Measurements from ENCODE around the gene MFNG. TPM values are rescaled to one million over a fixed set of nuclear protein-coding genes. Genes with fewer than 3 reads are reported as not detected.

Gene MFNG
- total RNA-seq, 1 experiment from 2014 or later, result 3.3 TPM

DNA sequence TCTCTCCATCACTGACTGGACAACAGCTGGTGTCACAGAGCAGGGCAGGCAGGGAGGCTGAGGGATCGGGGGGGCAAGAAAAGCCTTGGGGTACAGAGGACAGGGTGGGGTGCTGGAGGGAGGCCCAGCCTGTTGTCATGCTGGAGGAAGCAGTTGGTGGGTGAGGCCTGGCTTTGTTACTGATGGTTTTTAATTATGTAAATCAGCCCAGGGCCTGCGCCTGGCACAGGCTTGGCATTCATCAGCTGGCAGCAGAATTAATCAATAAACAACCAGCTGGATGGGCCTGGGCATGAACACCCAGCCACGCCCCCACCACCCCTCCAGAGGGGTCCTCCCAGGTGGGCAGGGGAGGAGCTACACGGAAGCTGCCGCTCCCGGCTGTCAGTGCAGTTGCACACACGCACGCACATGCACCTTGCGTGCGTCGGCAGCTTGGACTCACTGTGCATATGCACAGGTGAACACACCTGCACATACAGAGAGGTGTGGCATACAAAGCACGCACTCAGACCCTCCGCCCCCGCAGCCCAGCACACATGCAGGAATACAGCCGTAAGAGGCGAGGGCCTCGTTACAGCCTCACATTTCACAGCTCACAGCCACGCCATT is 37.6 kb downstream of the MFNG start:
- Histone ChIP-seq H4K20me1 (ENCODE audit: control insufficient read depth, insufficient read depth, insufficient read length) (no peaks in the 10 kb centered on the region), H2AFZ (ENCODE audit: low read length) (no peak overlapping the region), H2BK15ac (ENCODE audit: low read depth, low read length) (no peak overlapping the region)

More for the DNA sequence above, 37.6 kb downstream of the MFNG start:
- H2BK20ac ChIP-seq (ENCODE audit: low read depth, low read length, poor library complexity, severe bottlenecking), result no peak overlapping the region
- no peaks in the 10 kb centered on the region for H3K27me3 ChIP-seq (ENCODE audit: insufficient read depth, low read length)
- DNase-seq, result no peak
- H3K18ac ChIP-seq (ENCODE audit: insufficient read length, low read depth, low read length), result no peak overlapping the region
- no peaks in the 10 kb centered on the region for H3K23me2 ChIP-seq (ENCODE audit: insufficient read length, low read depth, low read length, poor library complexity, severe bottlenecking)
- no peak overlapping the region for H4K91ac ChIP-seq (ENCODE audit: insufficient read length, low read depth, low read length)
- TF ChIP-seq, protein P1, sequence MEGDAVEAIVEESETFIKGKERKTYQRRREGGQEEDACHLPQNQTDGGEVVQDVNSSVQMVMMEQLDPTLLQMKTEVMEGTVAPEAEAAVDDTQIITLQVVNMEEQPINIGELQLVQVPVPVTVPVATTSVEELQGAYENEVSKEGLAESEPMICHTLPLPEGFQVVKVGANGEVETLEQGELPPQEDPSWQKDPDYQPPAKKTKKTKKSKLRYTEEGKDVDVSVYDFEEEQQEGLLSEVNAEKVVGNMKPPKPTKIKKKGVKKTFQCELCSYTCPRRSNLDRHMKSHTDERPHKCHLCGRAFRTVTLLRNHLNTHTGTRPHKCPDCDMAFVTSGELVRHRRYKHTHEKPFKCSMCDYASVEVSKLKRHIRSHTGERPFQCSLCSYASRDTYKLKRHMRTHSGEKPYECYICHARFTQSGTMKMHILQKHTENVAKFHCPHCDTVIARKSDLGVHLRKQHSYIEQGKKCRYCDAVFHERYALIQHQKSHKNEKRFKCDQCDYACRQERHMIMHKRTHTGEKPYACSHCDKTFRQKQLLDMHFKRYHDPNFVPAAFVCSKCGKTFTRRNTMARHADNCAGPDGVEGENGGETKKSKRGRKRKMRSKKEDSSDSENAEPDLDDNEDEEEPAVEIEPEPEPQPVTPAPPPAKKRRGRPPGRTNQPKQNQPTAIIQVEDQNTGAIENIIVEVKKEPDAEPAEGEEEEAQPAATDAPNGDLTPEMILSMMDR (conservative IDR thresholded peaks at IDR 0.05), result no peak
- no peak overlapping the region for H3K9ac ChIP-seq (ENCODE audit: extremely low read depth, insufficient read length, low read length)
- H3K23ac ChIP-seq (ENCODE audit: insufficient read length, low read depth, low read length), result no peak overlapping the region
- no peak overlapping the region for H3T11ph ChIP-seq (ENCODE audit: low read length)
- Mint-ChIP-seq H3K9me3 (peaks cover 2 to 16% of the 10 kb centered on the region in 2 experiments; a peak in 3 of 5 replicates), H3K4me3 (no peak overlapping the region), H3K36me3 (ENCODE audit: insufficient read depth in 1 of 3, low read depth in 3 of 3) (peaks cover 0 to 14% (median 0%) of the 10 kb centered on the region in 3 experiments; a peak in 4 of 7 replicates), H3K27me3 (ENCODE audit: low read depth) (peaks cover 18% of the 10 kb centered on the region), H3K4me1 (peaks cover 2 to 13% of the 10 kb centered on the region in 2 experiments; a peak in 3 of 4 replicates), H3K27ac (no peak overlapping the region)
- H4K8ac ChIP-seq (replicated peaks; ENCODE audit: insufficient read length, low read depth, low read length), result no peak overlapping the region
- no peak overlapping the region for H2BK120ac ChIP-seq (ENCODE audit: low read depth, low read length, poor library complexity, severe bottlenecking)
- no peak overlapping the region for H2BK12ac ChIP-seq (ENCODE audit: insufficient read length, low read depth, low read length)
- no peak overlapping the region for H4K5ac ChIP-seq (ENCODE audit: insufficient read length, low read depth, low read length)
- WGBS (ENCODE audit: extremely low coverage, insufficient read length, low lambda C conversion rate), result no CpG with 5 or more reads among the region's 18 CpGs
- no peak overlapping the region for H3K4me2 ChIP-seq (ENCODE audit: insufficient read depth, insufficient read length, low read length)
- no peaks in the 10 kb centered on the region for H3K79me1 ChIP-seq (ENCODE audit: insufficient read depth, low read depth, low read length, poor library complexity, severe bottlenecking)
- H3K79me2 ChIP-seq (ENCODE audit: insufficient read depth, low read length), result no peaks in the 10 kb centered on the region
- no peaks in the 10 kb centered on the region for H3K4me1 ChIP-seq (ENCODE audit: insufficient read depth, low read length)
- no peak overlapping the region for H3K56ac ChIP-seq (ENCODE audit: insufficient read length, low read depth, low read length)
- H3K4ac ChIP-seq (ENCODE audit: low read depth, low read length), result no peak overlapping the region
- H3K14ac ChIP-seq (ENCODE audit: insufficient read depth, low read length), result no peak overlapping the region
- no peak overlapping the region for H2AK5ac ChIP-seq (ENCODE audit: insufficient read length, low read length)
- no peak overlapping the region for H3K27ac ChIP-seq (ENCODE audit: insufficient read length, low read depth, low read length)
- no peak overlapping the region for H2BK5ac ChIP-seq (ENCODE audit: insufficient read length, low read length)
- no peaks in the 10 kb centered on the region for H3K9me3 ChIP-seq (ENCODE audit: control insufficient read depth, low read depth, low read length)

Data from H9 (cell line).